Stimulated activated CD4-positive, alpha-beta T cell treated with anti-CD3 and anti-CD28 coated beads, Interleukin-1b, Interleukin-23, amount 100 ng/mL, for 48 hours (primary cell): Measurements from ENCODE around the gene MSI2.

Experiments
- DNase-seq: peaks from one replicate; pipeline ENCODE4 v3.0.0-alpha.2; 2020

MSI2 gene

GRCh38 chr17:57533684-57534305 lies 277.5 kb downstream of the MSI2 start:
- no peak for DNase-seq

- no peak for DNase-seq
Observed at GRCh38 chr17:57534863-57535248, 278.5 kb downstream of the MSI2 start.

- DNase-seq = no peak
Observed at GRCh38 chr17:57535249-57535966, 279.1 kb downstream of the MSI2 start.

- no peak for DNase-seq
Observed at GRCh38 chr17:57536289-57536688, 280.0 kb downstream of the MSI2 start.

- DNase-seq = no peak
Observed at GRCh38 chr17:57536789-57537523, 280.6 kb downstream of the MSI2 start.

GRCh38 chr17:57537524-57538410 lies 281.4 kb downstream of the MSI2 start:
- DNase-seq = no peak

- DNase-seq = no peak
Observed at GRCh38 chr17:57538736-57539456, 282.6 kb downstream of the MSI2 start.

GRCh38 chr17:57539529-57540301 lies 283.4 kb downstream of the MSI2 start:
- no peak for DNase-seq

- no peak for DNase-seq
Observed at GRCh38 chr17:57540596-57540995, 284.3 kb downstream of the MSI2 start.

- DNase-seq = no peak
Observed at GRCh38 chr17:57541049-57541448, 284.7 kb downstream of the MSI2 start.

GRCh38 chr17:57541472-57542394 lies 285.4 kb downstream of the MSI2 start:
- DNase-seq = no peak

GRCh38 chr17:57542510-57542909 lies 286.2 kb downstream of the MSI2 start:
- DNase-seq = no peak

GRCh38 chr17:57543230-57543629 lies 286.9 kb downstream of the MSI2 start:
- no peak for DNase-seq

- no peak for DNase-seq
Observed at GRCh38 chr17:57544401-57544800, 288.1 kb downstream of the MSI2 start.

- no peak for DNase-seq
Observed at GRCh38 chr17:57544834-57545463, 288.6 kb downstream of the MSI2 start.

- no peak for DNase-seq
Observed at GRCh38 chr17:57545731-57546342, 289.5 kb downstream of the MSI2 start.

- no peak for DNase-seq
Observed at GRCh38 chr17:57548421-57549410, 292.4 kb downstream of the MSI2 start.

GRCh38 chr17:57549468-57549867 lies 293.1 kb downstream of the MSI2 start:
- DNase-seq = no peak
